ELF-1 (cell line): ENCODE results near the gene DTNB.
A peak's percentile ranks its signal among the peaks of the same experiment; 100 is the strongest.
"Not testable (repeated sequence)": the region's sequence is repeated elsewhere in the genome, so short reads cannot be mapped to it uniquely, and the experiment has no call there.

ENCODE experiments used
- DNase-seq: peaks from one replicate; pipeline ENCODE4 v3.0.0-alpha.2; 2016; ENCODE audit warnings: low read depth, low spot score

DTNB gene

GRCh38 chr2:25590921-25591505 is 82.4 kb downstream of the DTNB start:
- no peak for DNase-seq

DNA sequence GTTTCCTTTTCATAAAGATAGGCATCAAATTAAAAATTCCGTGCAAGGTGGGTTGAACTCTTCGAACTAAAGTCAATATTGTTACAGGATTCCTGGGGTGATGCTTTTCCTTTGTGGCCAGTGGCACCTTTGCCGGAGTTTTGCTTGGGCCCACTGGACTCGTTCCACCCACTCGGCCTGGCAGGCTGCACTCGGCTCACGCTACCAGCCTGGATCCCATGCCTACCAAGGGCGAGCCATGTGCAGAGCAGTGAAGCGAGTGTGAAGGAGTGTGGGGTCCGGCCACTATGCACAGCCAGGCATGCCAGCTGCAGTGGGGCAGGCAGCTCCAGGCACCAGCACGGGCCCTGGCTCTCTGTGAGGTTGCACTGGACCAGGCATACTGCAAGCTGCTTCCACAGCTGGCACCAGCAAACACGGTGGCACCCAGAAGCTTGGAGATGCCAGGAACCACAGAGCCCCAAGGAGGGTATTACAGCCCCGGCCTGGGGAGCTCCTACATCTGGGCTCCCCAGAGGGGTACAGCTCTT is 83.6 kb downstream of the DTNB start:
- DNase-seq: no peak

GRCh38 chr2:25588576-25588975 is 84.8 kb downstream of the DTNB start:
- no peak for DNase-seq

- DNase-seq: no peak
Observed at GRCh38 chr2:25587361-25587760, 86.0 kb downstream of the DTNB start.

DNA sequence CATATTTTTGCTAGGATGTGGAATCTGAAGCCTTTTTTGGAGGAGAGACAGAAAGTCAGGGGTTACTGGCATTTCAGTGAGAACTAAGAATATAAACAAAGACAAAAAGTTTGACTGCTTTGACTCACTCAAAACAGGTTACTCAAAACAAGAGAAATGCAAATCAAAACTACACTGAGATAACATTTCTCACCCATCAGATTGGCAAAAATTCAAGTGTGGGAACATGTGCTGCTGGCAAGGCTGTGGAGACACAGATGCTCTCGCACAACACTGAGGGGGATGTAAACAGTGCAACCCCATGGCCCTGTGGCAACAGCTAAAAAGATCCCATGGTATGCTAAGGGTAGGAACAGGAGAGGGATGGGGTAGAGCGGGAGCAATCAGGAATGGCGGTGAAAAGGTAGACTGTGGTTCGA is 86.6 kb downstream of the DTNB start:
- no peak for DNase-seq

- DNase-seq: no peak
Observed at GRCh38 chr2:25585189-25585588, 88.2 kb downstream of the DTNB start.

GRCh38 chr2:25582077-25582830 is 91.1 kb downstream of the DTNB start:
- no peak for DNase-seq

DNA sequence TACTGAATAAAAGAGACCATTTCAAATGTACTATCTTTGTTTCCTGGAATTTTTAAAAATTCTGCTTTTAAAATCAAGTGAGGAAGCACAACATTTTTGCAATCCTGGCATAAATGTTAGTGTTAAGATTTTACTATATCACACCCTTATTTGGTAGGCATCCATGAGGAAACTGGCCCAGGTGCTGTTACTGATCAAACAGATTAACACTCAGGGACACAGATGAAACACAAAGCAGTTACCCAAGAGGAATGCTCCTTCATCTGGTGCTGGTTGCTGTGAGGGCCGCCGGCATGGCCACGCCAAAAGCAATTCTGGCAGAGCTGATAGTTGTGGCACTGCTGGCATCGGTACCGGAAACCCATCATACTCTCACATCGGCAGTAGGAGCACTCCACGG is 96.8 kb downstream of the DTNB start:
- DNase-seq: no peak

GRCh38 chr2:25572638-25573037 is 100.7 kb downstream of the DTNB start:
- no peak for DNase-seq

- no peak for DNase-seq
Observed at GRCh38 chr2:25570161-25570845, 103.1 kb downstream of the DTNB start.

DNA sequence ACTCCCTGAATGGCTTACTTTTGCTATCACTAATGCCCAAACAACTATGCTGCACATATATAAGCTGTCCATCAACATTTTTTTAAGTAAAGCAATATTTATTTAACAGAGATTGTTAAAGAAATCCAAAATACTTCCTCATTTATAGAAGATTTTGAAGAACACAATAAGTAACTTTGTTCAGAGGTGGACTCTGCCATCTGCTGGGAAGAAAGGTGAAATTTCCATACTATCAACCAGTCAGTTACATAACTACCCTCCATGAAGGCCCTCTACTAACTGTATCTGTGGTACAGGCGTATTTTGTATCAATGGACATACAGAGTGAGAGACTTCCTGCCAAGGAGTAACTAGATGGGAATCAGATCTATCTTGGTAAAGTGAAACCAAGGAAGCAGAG is 106.0 kb downstream of the DTNB start:
- no peak for DNase-seq

DNA sequence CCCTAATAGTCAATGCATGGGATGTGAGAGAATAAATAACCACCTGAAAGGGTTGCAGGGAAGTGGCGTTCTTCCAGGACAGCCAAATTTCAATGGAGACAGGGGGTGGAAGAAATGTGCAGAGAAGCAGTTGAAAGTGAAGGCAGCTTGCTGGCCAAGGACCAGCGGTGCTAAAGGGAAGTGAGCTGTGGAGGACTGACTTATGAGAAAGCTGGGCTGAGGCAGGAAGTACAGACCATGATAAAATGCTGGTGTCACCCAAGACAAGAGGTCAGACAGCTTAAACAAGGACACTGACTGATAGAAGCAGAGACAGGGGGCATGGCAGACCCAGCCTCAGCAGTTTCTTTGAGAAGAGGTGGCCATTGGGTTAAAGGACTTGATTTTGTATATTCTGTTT is 106.7 kb downstream of the DTNB start:
- no peak for DNase-seq

DNA sequence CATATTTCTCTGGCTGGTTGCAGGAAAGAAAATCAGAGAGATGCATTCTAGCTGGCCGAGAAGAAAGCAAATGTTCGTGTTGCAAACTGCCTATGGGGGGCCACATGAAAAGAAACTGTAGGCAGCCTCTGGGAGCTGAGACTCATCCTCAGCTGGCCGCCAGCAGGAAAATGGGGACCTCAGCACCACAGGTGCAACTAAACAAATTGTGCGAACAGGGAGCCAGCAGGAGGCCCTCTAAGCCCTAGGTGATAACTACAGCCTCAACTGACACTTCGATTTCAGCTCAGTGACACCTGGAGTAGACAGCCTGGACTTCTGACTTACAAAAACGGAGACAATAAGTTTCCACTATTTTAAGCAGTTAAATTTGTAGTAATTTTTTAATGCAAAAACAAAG is 107.3 kb downstream of the DTNB start:
- no peak for DNase-seq

GRCh38 chr2:25561136-25561850 is 112.1 kb downstream of the DTNB start:
- DNase-seq: no peak

- DNase-seq: no peak
Observed at GRCh38 chr2:25559148-25559547, 114.2 kb downstream of the DTNB start.

- no peak for DNase-seq
Observed at GRCh38 chr2:25558262-25558661, 115.1 kb downstream of the DTNB start.

GRCh38 chr2:25557179-25558036 is 116.0 kb downstream of the DTNB start:
- DNase-seq: no peak

GRCh38 chr2:25552318-25552717 is 121.1 kb downstream of the DTNB start:
- peak; percentile 36 for DNase-seq

DNA sequence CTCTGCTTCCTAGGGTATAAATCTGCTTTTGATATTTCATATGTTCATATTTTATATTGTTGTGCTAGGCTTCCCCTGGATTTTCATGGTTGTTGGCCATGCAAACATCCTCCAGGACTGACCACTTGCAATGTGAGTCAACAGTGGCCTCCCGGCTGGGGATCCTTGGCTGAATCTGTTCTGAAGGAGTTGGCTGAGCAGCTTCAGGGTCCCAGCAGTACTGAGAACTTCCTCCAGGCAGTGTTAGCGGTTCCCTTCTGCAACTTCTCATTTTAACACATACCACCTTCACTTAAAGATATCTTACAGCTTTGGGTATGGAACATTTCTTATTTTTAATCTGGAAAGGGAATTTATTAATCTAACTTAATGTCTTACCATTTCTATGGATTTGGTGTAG is 122.1 kb downstream of the DTNB start:
- no peak for DNase-seq

- DNase-seq: not testable (repeated sequence)
Observed at GRCh38 chr2:25549571-25549970, 123.8 kb downstream of the DTNB start.

DNA sequence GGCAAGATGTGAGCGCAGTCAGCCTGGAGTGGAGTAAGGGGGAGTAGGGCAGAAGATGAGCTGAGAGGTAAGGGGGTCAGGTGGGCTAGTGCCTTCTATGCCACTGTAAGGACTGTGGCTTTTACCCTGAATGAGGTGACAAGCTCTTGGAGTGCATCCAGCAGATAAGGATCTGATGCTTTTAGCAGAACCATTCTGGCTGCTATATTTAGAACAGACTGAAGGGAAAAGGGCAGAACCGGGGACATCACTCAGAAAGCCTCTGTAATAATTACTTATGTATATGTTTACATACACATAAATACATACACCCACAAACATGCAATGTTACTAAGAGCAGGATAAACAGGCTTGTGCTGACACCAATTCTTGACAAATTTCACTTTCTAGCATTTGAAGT is 124.8 kb downstream of the DTNB start:
- no peak for DNase-seq
